GM21381 (cell line): ENCODE results near the gene ANTXR1.
"Not testable (repeated sequence)": the region's sequence is repeated elsewhere in the genome, so short reads cannot be mapped to it uniquely, and the experiment has no call there.

ENCODE experiments used
- ATAC-seq: cut with Tn5 transposase; IDR thresholded peaks from one replicate; pipeline ENCODE4 v1.9.1; 2021; ENCODE audit warnings: mild to moderate bottlenecking, moderate library complexity; ENCODE audit not compliant: unreplicated experiment

Gene ANTXR1

GRCh38 chr2:69253112-69253511 is 240.1 kb downstream of the ANTXR1 start:
- no peak for ATAC-seq

- ATAC-seq: no peak
Measured at GRCh38 chr2:69253611-69254301, 240.8 kb downstream of the ANTXR1 start.

GRCh38 chr2:69255760-69256159 is 242.8 kb downstream of the ANTXR1 start:
- ATAC-seq: no peak

GRCh38 chr2:69259994-69260591 is 247.1 kb downstream of the ANTXR1 start:
- not testable (repeated sequence) for ATAC-seq

- no peak for ATAC-seq
Measured at GRCh38 chr2:69260666-69261065, 247.7 kb downstream of the ANTXR1 start.

- no peak for ATAC-seq
Measured at GRCh38 chr2:69269330-69269729, 256.4 kb downstream of the ANTXR1 start.

GRCh38 chr2:69271831-69272257 is 258.9 kb downstream of the ANTXR1 start:
- ATAC-seq: no peak

GRCh38 chr2:69272803-69273471 is 260.0 kb downstream of the ANTXR1 start:
- no peak for ATAC-seq

GRCh38 chr2:69275490-69275889 is 262.5 kb downstream of the ANTXR1 start:
- ATAC-seq: no peak

- ATAC-seq: no peak
Measured at GRCh38 chr2:69278366-69278765, 265.4 kb downstream of the ANTXR1 start.

GRCh38 chr2:69279211-69279610 is 266.2 kb downstream of the ANTXR1 start:
- no peak for ATAC-seq

GRCh38 chr2:69279931-69280681 is 267.1 kb downstream of the ANTXR1 start:
- ATAC-seq: no peak

GRCh38 chr2:69280796-69281412 is 267.9 kb downstream of the ANTXR1 start:
- ATAC-seq: no peak

- ATAC-seq: no peak
Measured at GRCh38 chr2:69285379-69285894, 272.5 kb downstream of the ANTXR1 start.

GRCh38 chr2:69287544-69287943 is 274.6 kb downstream of the ANTXR1 start:
- no peak for ATAC-seq

GRCh38 chr2:69288429-69288828 is 275.4 kb downstream of the ANTXR1 start:
- no peak for ATAC-seq

- no peak for ATAC-seq
Measured at GRCh38 chr2:69291004-69291650, 278.1 kb downstream of the ANTXR1 start.

- no peak for ATAC-seq
Measured at GRCh38 chr2:69291721-69292120, 278.7 kb downstream of the ANTXR1 start.

GRCh38 chr2:69292256-69292655 is 279.3 kb downstream of the ANTXR1 start:
- ATAC-seq: no peak

- ATAC-seq: no peak
Measured at GRCh38 chr2:69296421-69296820, 283.4 kb downstream of the ANTXR1 start.
